G401 (cell line): Measurements from ENCODE around the gene TSPY9. TPM values are rescaled to one million over a fixed set of nuclear protein-coding genes. Genes with fewer than 3 reads are reported as not detected.
"Not testable (repeated sequence)": the region's sequence is repeated elsewhere in the genome, so short reads cannot be mapped to it uniquely, and the experiment has no call there.

Source experiments
- DNase-seq: peaks from one replicate; pipeline ENCODE4 v3.0.0-alpha.2; 2015; ENCODE audit warnings: low spot score
- in situ Hi-C: cut with HindIII; loops from 2 replicates; pipeline ENCODE4 v1.10.0; 2016; ENCODE audit warnings: low sequenced_read_pairs, mixed read lengths
- total RNA-seq: library from RNA; depleted of rRNA; stranded (reverse); fragments of >200 nt; shearing (Covaris generic); gene quantifications from 2 replicates; pipeline ENCODE4 v1.2.3, GENCODE V29; 2014; rRNA removed

Gene TSPY9
- total RNA-seq: not detected in 2 replicates

DNA sequence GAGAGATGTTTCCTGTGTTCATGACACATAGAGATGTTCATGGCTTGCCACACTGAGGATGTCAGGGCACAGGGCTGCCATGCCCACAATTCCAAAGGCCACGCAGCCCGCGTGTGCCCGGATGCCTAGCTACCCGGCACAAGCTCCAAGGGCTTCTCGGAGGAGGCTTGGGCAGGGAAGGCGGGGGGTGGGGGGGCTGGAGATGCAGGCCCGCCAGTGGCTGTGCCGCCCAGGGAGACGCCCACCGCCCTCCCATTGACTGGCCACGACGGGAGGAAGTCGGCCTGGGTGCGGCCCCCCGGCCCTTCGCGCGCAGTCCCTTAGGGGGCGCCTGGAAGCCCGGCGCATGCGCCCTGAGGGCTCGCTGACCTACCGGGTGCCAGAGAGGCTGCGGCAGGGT lies at the start of gene TSPY9:
TSS of gene TSPY9 (plus strand) at position 301 of the 400 bp plus-strand sequence. CDS start at position 347, 46 bp downstream.
- in situ Hi-C loops, DNase-seq: not testable (repeated sequence)

GRCh38 chrY:9466655-9467054 lies 20.4 kb upstream of the TSPY9 start, which contains the start of gene TSPY1:
Gene TSPY1, plus strand, starts transcription at chrY:9466955. Its CDS starts 46 bp downstream, at chrY:9467001.
- DNase-seq, in situ Hi-C loops: not testable (repeated sequence)

DNA sequence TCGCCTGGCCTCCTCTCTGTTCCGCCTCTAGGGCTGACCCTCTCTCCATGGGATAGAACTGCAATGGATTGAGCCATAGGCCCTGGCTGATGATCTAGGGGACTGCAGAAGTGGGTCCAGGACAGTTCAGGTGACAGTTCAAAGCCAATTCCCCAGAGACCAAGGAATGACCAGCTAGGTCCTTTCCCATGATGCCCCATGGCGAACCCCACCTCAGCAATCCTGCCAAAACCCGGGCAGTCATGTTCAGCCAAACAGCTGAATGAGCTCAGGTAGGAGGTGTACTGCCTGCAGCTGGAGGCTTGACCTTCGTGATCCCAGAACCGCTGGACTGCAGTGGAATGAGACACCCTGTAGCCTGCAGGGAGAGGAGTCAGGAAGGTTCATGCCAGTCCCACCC lies 17.3 kb downstream of the TSPY9 start:
- DNase-seq, in situ Hi-C loops: not testable (repeated sequence)

DNA sequence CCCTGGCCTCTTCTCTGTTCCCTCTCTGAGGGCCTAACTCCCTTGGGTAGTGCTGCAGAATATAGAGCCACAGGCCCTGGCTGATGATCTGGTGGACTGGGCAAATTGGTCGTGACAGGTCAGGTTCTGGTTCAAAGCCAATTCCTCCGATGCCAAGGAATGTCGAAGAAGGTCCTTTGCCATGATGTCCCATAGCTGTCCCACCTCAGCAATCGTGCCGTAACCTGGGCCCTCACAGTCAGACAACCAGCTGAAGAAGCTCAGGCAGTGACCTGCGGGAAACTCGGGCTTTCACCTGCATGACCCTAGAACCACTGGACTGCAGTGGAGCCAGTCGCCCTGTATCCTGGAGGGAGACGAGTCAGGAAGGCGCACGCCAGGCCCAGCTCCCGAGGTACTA lies 29.2 kb downstream of the TSPY9 start:
- DNase-seq, in situ Hi-C loops: not testable (repeated sequence)

- in situ Hi-C loops: not testable (repeated sequence)
Observed at GRCh38 chrY:9527580-9527979, 40.5 kb downstream of the TSPY9 start, which contains the start of gene TSPY10. Gene TSPY10, plus strand, starts transcription at chrY:9527880. Its CDS starts 46 bp downstream, at chrY:9527926.

More at GRCh38 chrY:9527580-9527979, 40.5 kb downstream of the TSPY9 start, which contains the start of gene TSPY10:
- DNase-seq: not testable (repeated sequence)

Other genes starting within 250 kb of the TSPY9 start
- not detected in 2 replicates for gene TSPY4, start 149.8 kb upstream of the TSPY9 start, total RNA-seq
- gene TSPY8, start 129.5 kb upstream of the TSPY9 start, total RNA-seq: not detected in 2 replicates
- gene TSPY3, start 88.8 kb upstream of the TSPY9 start, total RNA-seq: not detected in 2 replicates
- not detected in 2 replicates for gene TSPY1, start 20.3 kb upstream of the TSPY9 start, total RNA-seq
- not detected in 2 replicates for gene TSPY10, start 40.6 kb downstream of the TSPY9 start, total RNA-seq